LHCN-M2 (cell line): ENCODE data around the gene ATXN1. TPM values are rescaled to one million over a fixed set of nuclear protein-coding genes. Genes with fewer than 3 reads are reported as not detected.
"Not testable (repeated sequence)": the region's sequence is repeated elsewhere in the genome, so short reads cannot be mapped to it uniquely, and the experiment has no call there.

Experiments used
- DNase-seq: peaks from one replicate; pipeline ENCODE4 v3.0.0-alpha.2; 2012; ENCODE audit warnings: low read depth
- total RNA-seq: library from RNA; depleted of rRNA; stranded (reverse); fragments of >200 nt; gene quantifications from 2 replicates; pipeline ENCODE4 v1.2.3, GENCODE V29; 2014

ATXN1 gene
- total RNA-seq, 1 experiment from 2014 or later, result 9.9 TPM

DNA sequence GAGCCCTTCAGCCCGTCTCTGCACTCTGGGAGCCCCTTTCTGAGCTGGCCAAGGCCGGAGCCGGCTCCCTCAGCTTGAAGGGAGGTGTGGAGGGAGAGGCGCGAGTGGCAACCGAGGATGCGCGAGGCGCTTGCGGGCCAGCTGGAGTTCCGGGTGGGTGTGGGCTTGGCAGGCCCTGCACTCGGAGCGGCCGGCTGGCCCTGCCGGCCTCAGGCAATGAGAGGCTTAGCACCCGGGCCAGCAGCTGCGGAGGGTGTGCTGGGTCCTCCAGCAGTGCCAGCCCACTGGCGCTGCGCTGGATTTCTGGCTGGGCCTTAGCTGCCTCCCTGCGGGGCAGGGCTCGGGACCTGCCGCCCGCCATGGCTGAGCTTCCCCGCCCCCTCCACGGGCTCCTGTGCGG lies 473.1 kb downstream of the ATXN1 start:
- no peak for DNase-seq

DNA sequence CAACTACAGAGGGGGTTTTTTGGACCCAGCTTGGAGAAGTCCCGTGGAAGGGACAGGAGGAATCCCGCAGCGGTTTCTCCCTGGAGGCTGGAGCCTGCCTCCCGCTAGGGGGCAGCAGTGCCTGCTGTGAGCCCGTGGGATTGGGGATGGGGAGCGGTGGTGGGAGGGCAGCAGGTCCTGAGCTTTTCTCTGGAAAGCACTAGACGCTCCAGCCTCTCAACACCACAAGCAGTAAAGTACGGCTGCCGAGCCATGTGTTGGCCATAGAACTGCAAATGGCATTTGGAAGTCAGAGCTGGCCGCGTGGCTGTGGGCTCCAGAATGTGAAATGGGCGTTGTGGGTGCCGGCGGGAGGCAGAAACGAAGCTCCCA lies 475.1 kb downstream of the ATXN1 start:
- DNase-seq, result peak; percentile 14

DNA sequence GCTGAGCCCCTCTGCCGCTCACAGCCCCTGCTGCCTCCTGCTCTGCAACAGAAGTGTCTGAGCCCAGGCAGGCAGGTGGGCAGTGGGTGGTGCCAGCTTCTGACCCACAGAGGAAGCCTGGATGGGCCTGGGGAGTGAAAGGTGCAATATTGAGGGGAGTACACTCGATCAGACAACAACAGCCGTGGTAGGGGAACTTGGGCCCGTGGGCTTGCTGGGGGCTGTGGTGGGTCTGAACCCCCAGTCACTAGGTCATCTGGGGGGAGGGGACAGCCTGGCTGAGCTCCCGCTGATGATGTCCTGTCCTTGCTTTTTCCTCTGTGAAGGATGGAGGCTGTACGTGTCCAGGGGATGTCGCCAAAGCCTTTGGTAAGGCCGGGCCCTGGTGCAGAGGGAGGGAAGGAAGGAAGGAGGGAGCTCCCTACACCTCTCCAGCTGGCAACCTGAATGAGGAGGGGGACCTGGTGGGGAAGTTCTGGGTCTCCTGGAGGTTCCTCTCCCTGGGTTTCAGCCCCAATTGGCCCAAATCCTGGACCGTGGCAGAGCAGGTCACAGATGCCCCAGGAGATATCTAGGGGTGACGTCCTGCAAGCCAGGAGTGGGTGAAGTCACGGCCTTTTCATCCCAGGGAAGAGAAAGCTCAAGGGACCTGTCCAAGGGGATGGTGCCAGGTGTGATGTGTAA lies 475.7 kb downstream of the ATXN1 start:
- DNase-seq, result no peak

DNA sequence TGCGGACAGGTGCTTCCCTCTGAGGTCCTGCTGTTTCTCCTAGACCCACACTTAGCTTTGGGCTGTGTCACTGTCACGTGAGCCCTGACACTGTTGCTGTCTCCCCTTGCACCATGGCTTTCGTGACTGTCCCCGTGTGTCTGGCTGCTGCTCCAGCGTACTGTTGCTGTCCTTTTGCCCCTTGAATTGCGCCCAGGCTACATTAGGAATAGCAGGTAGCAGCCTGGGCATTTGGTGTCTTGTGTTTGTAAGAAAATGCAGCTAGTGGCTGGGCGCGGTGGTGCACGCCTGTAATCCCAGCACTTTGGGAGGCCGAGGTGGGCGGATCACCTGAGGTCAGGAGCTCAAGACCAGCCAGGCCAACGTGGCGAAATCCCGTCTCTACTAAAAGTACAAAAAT lies 476.8 kb downstream of the ATXN1 start:
- DNase-seq, result no peak

DNA sequence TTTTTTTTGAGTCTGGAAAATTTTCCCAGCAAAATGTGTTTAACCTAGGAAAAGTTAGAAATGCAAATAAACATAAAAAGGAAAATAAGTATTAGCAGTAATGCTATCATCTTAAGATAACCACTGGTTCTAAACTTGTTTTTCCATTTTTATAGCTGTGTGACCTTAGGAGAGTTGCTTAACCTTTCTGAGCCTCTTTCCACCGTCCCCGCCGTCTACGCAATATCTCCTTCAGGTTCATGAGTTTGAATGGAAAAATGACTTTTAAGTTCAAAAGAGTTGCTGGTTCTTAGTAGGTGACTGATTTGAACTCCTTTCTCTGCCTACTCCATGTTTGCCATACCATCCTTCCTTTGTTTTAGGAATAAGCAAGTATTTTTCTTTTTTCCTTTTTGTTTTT lies 478.9 kb downstream of the ATXN1 start:
- DNase-seq, result no peak

DNA sequence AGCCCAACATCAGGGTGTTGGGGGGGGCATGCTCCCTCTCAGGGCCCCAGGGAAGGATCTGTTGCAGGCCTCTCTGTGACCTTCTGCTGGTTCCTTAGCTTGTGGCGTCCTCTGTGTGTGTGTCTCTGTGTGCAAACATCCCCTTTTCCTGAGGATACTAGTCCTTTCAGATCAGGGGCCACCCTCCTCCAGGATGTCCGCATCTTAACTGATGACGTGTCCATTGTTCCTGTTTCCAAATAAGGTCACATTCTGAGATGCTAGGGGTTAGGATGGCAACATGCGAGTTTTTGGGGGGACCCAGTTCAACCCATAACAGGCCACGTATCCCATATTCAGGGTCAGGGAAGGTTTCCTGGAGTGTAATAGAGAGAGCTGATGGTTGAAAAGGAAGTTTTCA lies 482.0 kb downstream of the ATXN1 start:
- DNase-seq, result no peak

DNA sequence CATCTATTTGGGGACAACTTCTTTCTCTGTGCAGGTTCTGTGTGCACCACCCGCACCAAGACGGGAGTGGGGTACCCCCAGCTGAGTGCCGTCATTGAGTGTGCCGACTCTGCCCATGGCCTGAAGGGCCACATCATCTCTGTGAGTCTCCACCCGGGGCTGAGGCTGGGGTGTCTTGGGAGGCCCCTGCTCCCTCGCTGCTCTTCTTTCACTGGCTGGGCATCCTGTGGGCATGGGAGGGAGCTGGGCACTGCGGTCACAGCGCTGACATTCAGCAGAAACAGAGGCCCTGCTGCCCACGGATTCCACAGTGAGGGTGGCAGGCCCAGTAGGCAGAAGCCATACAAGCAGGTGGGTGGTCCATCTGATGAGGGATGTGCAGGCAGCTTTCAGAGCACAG lies 482.5 kb downstream of the ATXN1 start:
- DNase-seq, result no peak

DNA sequence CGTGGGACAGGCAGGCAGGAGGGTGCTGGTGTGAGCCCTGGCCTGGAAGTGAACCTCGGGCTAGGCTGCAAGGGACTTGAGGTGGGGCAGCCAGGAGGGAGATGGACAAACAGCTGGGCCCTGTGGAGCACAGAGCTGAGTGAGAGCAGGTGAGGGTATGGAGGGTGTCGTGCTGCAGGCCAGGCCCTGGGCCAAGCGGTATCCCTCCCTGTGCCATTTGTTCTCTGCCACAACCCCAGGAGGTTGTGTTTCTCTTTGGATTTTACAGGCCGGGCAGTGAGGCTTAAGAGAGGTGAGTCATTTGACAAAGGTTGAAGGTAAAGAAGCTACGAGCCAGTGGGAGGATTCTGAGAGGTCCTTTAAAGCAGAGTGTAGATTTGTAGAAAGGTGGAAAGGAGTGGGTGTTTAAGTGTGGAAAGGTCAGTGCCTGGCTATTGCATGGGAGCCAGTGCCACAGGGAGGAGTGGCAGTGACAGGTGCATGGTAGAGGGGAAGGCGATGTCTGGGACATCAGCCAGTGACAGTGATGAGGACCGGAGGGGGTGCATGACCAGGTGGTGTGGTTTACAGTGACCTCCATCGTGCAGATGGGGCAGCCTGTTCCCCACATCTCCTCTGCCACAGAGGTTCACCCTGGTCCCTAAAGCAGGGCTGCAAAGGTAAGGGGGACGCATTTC lies 483.1 kb downstream of the ATXN1 start:
- DNase-seq, result peak; percentile 49

DNA sequence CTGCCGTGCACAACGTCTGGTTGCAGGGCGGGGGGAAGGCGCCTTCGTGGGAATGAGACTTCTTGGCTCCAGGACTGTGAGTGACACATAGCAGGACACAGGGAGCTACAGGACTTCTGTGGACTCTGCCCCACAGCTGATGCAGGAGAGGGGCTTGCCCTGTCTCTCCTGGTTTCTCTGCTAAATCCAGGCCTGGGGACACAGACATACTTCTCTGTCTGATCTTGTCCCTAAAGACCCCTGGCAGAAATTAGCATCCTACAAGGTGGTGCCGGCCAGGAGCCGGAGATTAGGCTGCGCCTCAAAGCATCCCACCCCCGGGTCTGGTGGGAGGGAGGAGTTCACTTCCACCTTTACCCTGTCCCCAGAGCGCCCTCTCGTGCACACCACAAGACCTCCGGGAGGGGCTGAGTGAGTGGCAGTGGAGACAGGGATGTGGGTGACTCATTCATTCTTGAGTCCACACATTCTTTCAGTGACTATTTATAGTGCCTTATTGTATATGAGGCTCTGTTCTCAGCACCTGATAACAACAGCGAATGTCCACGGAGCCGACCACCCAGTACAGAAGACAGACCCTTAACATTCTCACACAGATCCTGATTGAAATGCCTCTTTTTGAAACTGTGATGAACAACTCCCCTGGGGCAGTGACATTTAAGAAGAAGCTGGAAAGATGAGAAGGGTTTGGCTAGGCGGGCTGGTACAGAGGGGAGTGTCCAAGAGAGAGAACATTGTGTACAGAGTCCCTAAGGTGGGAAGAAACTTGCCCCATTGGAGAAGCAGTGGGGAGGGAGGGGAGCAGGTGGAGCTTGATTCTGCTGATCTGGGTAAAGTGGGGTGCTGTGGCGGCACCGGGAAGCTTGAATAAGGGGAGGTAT lies 483.9 kb downstream of the ATXN1 start:
- DNase-seq, result peak; percentile 94

DNA sequence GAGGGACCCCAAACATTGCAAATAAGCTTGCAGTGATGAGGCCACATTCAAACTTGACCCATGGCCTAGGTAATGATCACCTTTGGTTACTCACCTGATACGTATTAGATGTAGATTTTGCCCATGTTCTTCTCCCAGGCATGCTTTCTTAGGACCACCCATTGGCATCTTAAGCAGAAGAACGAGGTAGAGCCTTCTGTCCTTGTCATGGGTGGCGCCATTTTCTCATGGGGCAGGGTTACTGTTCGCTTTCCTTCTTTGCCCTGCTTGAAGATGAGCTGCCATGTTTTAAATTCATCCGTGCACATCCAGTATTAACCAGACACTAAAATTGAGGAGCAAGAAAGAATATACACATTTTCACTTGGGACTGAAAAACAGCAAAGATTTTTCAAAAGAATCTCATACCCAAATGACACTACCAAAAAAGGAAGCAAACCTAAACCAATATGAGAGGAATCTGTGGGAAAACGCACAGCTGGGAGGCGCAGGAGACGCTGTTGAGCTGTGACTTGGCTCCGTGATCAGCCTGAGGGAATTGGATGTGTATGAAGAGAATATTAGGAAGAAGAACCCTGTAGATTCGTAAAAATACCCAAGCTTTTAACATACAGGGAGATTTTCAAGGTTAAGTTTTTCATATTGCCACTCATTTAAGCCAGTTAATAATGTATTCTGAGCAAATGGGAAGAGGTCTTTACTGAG lies 486.2 kb downstream of the ATXN1 start:
- no peak for DNase-seq

DNA sequence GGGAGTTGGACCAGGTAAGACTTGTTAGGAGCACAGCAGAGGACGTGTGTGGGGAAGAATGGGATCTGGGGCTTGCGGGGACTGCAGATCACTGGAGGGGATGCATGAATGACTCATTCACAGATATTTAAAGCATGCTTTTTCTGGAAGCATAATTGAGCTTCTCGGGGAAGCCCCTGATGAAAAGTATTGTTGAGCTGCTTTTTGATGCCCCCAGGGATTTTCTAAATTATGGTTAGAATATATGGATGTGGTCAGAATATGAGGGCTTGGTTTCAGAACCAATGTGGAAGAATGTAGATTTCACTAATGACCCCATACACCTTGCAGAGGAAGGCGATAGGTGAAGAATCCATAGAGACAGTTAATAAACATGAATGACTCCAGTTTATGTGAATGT lies 486.8 kb downstream of the ATXN1 start:
- no peak for DNase-seq

DNA sequence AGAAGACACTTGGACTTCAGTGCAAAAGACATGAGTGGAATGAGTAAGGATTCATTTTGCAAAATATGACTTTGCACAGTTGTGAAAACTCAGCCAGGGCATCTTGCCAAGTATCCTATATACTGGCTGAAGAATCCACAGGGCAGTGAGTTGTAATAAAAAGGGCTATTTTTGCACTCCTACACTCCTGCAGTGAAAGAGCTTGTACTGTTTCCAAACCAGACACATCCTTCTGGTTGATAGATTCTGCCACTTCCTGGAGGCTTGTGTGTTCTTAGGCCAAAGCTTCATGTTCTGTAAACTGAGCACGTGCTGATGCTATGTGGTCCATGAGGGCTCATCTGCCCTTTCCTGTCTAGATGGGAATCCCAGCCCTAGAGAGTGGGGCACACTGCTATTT lies 488.0 kb downstream of the ATXN1 start:
- DNase-seq, result peak; percentile 6

DNA sequence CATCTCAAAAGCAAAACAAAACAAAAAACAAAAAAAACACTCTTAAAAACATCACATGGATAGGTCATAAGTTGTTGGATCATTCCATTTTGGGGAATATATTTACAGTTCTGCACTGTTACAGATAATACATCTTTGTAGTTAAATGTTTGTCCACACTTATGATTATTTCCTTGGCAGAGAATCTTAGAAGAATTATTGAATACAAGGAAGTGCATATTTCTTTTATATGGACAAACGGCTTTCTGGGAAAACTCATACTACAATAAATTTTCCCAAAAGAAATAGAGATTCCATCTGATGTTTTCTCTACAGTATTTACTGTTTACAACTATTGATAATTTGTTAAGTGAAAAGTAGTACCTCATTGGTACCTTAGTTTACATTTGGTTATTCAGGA lies 489.1 kb downstream of the ATXN1 start:
- DNase-seq, result no peak

DNA sequence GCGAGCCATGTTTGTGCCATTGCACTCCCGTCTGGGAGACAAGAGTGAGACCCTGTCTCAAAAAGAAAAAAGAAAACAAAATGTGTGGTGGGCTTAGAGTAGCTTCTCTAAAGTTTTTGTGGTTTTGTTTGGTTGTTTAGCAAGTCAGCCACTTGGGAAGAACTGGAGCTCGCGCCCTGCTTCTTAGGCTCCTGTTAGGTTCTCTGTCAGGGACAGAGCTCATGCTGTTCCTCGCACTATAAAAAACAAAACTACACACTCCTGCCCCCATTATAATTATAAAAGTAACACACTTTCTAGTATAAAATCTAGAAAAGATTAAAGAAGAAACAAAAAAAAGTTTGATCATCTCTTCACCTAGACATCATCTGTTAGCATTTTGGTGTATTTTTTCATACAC lies 489.8 kb downstream of the ATXN1 start:
- DNase-seq, result no peak

DNA sequence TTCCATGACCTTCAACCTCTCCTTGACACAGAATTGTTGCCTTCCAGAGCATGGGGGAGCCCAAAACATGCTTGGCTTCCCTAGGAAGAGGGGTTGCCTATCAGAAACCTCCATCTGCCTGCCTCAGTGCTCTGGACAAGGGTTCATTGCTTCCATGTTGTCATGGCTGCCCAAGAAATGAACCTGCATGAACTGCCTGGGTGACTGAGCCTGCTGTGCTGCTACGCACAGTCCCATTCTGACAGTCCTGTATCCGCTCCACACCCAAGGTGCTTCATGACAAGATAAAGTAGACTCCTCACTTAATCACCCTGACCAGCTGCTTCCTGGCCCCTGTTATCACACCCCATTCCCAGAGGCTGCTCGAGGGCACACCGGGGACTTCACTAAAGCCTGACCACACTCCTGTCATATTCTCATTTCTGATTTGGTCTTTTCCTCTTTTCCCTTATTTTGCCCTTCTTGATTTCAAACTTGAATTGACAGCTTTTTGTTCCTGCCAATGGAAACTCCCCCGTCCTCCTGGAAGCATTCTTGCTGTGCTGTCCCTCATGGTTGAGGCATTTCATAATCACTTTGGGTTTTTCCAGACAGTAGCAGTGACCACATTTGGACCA lies 491.0 kb downstream of the ATXN1 start:
- DNase-seq, result no peak

DNA sequence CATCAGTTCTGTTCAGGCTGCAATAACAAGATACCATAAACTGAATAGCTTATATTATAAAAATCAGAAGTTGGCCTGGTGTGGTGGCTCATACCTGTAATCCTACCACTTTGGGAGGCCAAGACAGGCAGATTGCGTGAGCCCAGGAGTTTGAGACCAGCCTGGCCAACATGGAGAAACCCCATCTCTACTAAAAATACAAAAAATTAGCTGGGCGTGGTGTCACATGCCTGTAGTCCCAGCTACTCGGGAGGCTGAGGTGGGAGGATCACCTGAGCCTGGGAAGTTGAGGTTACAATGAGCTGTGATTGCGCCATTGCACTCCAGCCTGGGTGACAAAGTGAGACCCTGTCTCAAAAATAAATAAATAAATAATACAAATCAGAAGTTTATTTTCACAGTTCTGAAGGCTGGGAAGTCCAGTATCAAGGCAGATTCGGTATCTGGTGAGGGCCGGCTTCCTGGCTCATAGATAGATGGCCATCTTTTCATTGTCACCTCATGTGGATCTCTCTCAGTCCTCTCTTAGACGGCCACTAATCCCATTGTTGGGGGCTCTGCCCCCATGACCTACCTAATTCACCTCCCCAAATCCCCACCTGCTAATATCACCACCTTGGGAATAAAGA lies 491.7 kb downstream of the ATXN1 start:
- not testable (repeated sequence) for DNase-seq

DNA sequence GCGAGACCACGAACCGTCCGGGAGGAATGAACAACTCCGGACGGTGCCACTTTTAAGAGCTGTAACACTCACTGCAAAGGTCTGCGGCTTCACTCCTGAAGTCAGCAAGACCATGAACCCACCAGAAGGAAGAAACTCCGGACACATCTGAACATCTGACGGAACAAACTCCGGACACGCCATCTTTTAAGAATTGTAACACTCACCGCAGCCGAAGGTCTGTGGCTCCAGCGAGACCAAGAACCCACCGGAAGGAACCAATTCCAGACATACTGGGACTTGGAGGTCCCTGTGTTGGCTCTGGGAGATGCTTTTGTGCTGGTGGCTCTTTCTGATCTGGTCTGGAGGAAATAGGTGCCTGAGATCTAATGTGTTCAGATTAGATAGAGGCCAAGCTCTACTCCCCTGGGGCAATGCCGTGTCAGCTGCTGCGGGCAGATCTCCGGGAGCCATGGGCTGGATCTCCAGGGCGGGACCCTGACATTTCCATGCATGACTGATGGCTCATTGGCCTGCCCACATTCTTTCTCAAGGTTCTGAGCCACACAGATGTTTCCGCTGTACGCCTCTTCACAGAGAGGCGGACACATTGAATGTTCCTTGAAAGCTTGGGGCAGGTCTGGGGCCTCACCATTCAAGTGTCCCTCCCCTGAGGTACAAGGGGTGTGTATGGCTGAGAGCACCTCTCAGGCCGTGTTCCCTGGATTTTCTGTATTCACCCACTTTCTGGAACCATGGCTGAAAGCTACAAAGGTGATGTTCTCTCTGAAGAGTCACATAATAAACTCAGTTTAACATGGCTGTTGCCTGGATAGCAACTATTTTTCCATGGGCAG lies 493.6 kb downstream of the ATXN1 start:
- peak; percentile 77 for DNase-seq

DNA sequence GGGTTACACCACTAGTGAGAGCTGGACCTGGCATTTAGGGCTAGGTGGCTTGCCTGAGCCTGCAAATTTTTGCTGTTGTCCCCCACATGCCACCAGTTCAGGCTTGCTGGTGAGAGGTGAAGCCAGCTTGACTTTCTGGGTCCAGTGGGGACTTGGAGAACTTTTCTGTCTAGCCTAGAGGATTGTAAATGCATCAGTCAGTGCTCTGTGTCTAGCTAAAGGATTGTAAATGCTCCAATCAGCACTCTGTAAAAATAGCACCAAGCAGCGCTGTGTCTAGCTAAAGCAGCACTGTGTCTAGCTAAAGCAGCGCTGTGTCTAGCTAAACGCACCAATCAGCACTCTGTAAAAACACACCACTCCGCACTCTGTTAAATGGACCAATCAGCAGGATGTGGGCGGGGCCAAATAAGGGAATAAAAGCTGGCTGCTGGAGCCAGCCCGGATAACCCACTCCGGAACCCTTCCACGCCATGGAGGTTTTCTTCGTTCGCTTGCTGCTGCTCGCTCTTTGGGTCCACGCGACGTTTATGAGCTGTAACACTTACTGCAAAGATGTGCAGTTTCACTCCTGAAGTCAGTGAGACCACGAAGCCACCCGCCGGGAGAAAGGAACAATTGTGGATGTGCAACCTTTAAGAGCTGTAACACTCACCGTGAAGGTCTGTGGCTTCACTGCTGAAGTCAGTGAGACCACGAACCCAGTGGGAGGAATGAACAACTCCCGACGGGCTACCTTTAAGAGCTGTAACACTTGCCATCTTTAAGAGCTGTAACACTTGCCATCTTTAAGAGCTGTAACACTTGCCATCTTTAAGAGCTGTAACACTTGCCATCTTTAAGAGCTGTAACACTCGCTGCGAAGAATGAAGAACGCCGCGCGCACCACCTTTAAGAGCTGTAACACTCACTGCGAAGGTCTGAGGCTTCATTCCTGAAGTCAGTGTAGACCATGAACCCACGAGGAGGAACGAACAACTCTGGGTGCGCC lies 495.6 kb downstream of the ATXN1 start:
- DNase-seq, result no peak

DNA sequence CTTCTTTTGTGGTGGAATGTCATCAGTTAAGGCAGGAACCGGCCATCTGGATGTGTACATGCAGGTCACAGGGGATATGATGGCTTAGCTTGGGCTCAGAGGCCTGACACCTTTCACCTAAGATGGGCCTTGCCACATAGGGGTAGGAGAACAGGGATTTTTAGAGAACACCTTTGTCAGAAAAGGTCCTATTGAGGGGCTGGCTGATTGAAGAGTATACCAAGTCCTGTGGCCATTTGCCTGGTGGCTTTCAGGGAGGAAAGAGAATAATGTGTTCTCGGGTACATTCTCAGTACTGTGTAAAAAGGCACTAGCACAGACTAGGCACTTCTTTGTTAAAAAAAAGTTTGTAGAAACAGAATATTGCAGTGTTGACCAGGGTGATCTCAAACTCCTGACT lies 496.5 kb downstream of the ATXN1 start:
- no peak for DNase-seq
